ENCODE data around the gene NKAIN2.

Gene NKAIN2

GRCh38 chr6:123806561-123806960, 2.9 kb downstream of the NKAIN2 start:
- Histone ChIP-seq H2AK5ac (ENCODE audit: low read length) (no peak overlapping the region), H3K79me2 (ENCODE audit: control insufficient read depth, insufficient read depth, low read length, poor library complexity) (no peaks in the 10 kb centered on the region), H3K9ac (ENCODE audit: low read length) (no peak overlapping the region), H2AFZ (ENCODE audit: insufficient read depth, low read length, poor library complexity) (no peak overlapping the region), H3K23ac (ENCODE audit: low read length) (no peak overlapping the region), H2BK12ac (ENCODE audit: low read length) (no peak overlapping the region), H3K18ac (ENCODE audit: low read length) (no peak overlapping the region), H3K36me3 (ENCODE audit: control insufficient read depth in 1 of 2, insufficient read depth in 2 of 2, low read length in 2 of 2) (no peaks in the 10 kb centered on the region), H3K14ac (ENCODE audit: low read length) (no peak overlapping the region), H2BK5ac (ENCODE audit: low read depth, low read length, poor library complexity) (no peak overlapping the region), H3K27me3 (ENCODE audit: insufficient read depth, low read length) (peaks cover 15% of the 10 kb centered on the region), H4K91ac (ENCODE audit: low read depth, low read length) (no peak overlapping the region), H3K79me1 (ENCODE audit: low read length) (no peaks in the 10 kb centered on the region), H2BK120ac (ENCODE audit: insufficient read depth, low read length, poor library complexity) (no peak overlapping the region), H3K4me3 (ENCODE audit: low read depth, low read length) (no peak overlapping the region), H3K27ac (ENCODE audit: low read depth, low read length) (no peak overlapping the region), H3K4me2 (ENCODE audit: low read length) (no peak overlapping the region), H3K4ac (ENCODE audit: low read depth, low read length) (no peak overlapping the region), H4K8ac (ENCODE audit: low read depth, low read length) (no peak overlapping the region), H3K4me1 (ENCODE audit: control insufficient read depth in 1 of 2, insufficient read depth in 2 of 2, low read length in 2 of 2) (peaks cover 5 to 9% of the 10 kb centered on the region in 2 experiments), H3K9me3 (ENCODE audit: insufficient read depth, low read depth, low read length) (no peaks in the 10 kb centered on the region), H4K12ac (ENCODE audit: low read depth, low read length) (no peak overlapping the region)
- WGBS (ENCODE audit: extremely low coverage, insufficient coverage, insufficient read length), result no CpG with 5 or more reads among the region's 2 CpGs
- DNase-seq, result no peak

GRCh38 chr6:123808556-123808955, 4.9 kb downstream of the NKAIN2 start:
- Histone ChIP-seq H3K4ac (ENCODE audit: low read depth, low read length) (no peak overlapping the region), H2BK120ac (ENCODE audit: insufficient read depth, low read length, poor library complexity) (no peak overlapping the region), H3K4me3 (ENCODE audit: low read depth, low read length) (no peak overlapping the region), H4K8ac (ENCODE audit: low read depth, low read length) (no peak overlapping the region), H2AFZ (ENCODE audit: insufficient read depth, low read length, poor library complexity) (no peak overlapping the region), H4K91ac (ENCODE audit: low read depth, low read length) (no peak overlapping the region), H3K27ac (ENCODE audit: low read depth, low read length) (no peak overlapping the region), H2AK5ac (ENCODE audit: low read length) (no peak overlapping the region), H3K36me3 (ENCODE audit: control insufficient read depth in 1 of 2, insufficient read depth in 2 of 2, low read length in 2 of 2) (no peaks in the 10 kb centered on the region), H3K79me2 (ENCODE audit: control insufficient read depth, insufficient read depth, low read length, poor library complexity) (no peaks in the 10 kb centered on the region), H3K4me2 (ENCODE audit: low read length) (no peak overlapping the region), H3K14ac (ENCODE audit: low read length) (no peak overlapping the region), H3K23ac (ENCODE audit: low read length) (no peak overlapping the region), H3K4me1 (ENCODE audit: control insufficient read depth in 1 of 2, insufficient read depth in 2 of 2, low read length in 2 of 2) (peaks cover 0 to 3% of the 10 kb centered on the region in 2 experiments), H3K27me3 (ENCODE audit: insufficient read depth, low read length) (peaks cover 8% of the 10 kb centered on the region), H3K9me3 (ENCODE audit: insufficient read depth, low read depth, low read length) (no peaks in the 10 kb centered on the region), H3K18ac (ENCODE audit: low read length) (no peak overlapping the region), H4K12ac (ENCODE audit: low read depth, low read length) (no peak overlapping the region), H2BK12ac (ENCODE audit: low read length) (no peak overlapping the region), H3K9ac (ENCODE audit: low read length) (no peak overlapping the region), H2BK5ac (ENCODE audit: low read depth, low read length, poor library complexity) (no peak overlapping the region), H3K79me1 (ENCODE audit: low read length) (no peaks in the 10 kb centered on the region)
- peak in 1 of 2 donors; percentile 7 for DNase-seq
- WGBS (ENCODE audit: extremely low coverage, insufficient coverage, insufficient read length), result no CpG with 5 or more reads among the region's 3 CpGs

- H3K9me3 ChIP-seq (ENCODE audit: insufficient read depth, low read depth, low read length), result no peaks in the 10 kb centered on the region
- no peak overlapping the region for H3K4me3 ChIP-seq (ENCODE audit: low read depth, low read length)
- H3K27ac ChIP-seq (ENCODE audit: low read depth, low read length), result no peak overlapping the region
- no peak overlapping the region for H2AFZ ChIP-seq (ENCODE audit: insufficient read depth, low read length, poor library complexity)
- H2BK12ac ChIP-seq (ENCODE audit: low read length), result no peak overlapping the region
- H2BK5ac ChIP-seq (ENCODE audit: low read depth, low read length, poor library complexity), result no peak overlapping the region
- H3K27me3 ChIP-seq (ENCODE audit: insufficient read depth, low read length), result no peaks in the 10 kb centered on the region
- no peak for DNase-seq
- H3K4me1 ChIP-seq (ENCODE audit: control insufficient read depth in 1 of 2, insufficient read depth in 2 of 2, low read length in 2 of 2), result no peaks in the 10 kb centered on the region
- H3K4me2 ChIP-seq (ENCODE audit: low read length), result no peak overlapping the region
- no peaks in the 10 kb centered on the region for H3K79me2 ChIP-seq (ENCODE audit: control insufficient read depth, insufficient read depth, low read length, poor library complexity)
- H2BK120ac ChIP-seq (ENCODE audit: insufficient read depth, low read length, poor library complexity), result no peak overlapping the region
- no peak overlapping the region for H4K91ac ChIP-seq (ENCODE audit: low read depth, low read length)
- no peak overlapping the region for H3K9ac ChIP-seq (ENCODE audit: low read length)
- no peak overlapping the region for H3K4ac ChIP-seq (ENCODE audit: low read depth, low read length)
- no peak overlapping the region for H3K18ac ChIP-seq (ENCODE audit: low read length)
- H4K12ac ChIP-seq (ENCODE audit: low read depth, low read length), result no peak overlapping the region
- no CpG with 5 or more reads among the region's 3 CpGs for WGBS (ENCODE audit: extremely low coverage, insufficient coverage, insufficient read length)
- H3K14ac ChIP-seq (ENCODE audit: low read length), result no peak overlapping the region
- no peak overlapping the region for H4K8ac ChIP-seq (ENCODE audit: low read depth, low read length)
- no peaks in the 10 kb centered on the region for H3K79me1 ChIP-seq (ENCODE audit: low read length)
- no peak overlapping the region for H2AK5ac ChIP-seq (ENCODE audit: low read length)
- no peaks in the 10 kb centered on the region for H3K36me3 ChIP-seq (ENCODE audit: control insufficient read depth in 1 of 2, insufficient read depth in 2 of 2, low read length in 2 of 2)
- no peak overlapping the region for H3K23ac ChIP-seq (ENCODE audit: low read length)
Observed at GRCh38 chr6:123810214-123810613, 6.5 kb downstream of the NKAIN2 start.

GRCh38 chr6:123810948-123811347, 7.3 kb downstream of the NKAIN2 start:
- H3K14ac ChIP-seq (ENCODE audit: low read length), result no peak overlapping the region
- H3K27me3 ChIP-seq (ENCODE audit: insufficient read depth, low read length), result no peaks in the 10 kb centered on the region
- H4K12ac ChIP-seq (ENCODE audit: low read depth, low read length), result no peak overlapping the region
- H3K36me3 ChIP-seq (ENCODE audit: control insufficient read depth in 1 of 2, insufficient read depth in 2 of 2, low read length in 2 of 2), result no peaks in the 10 kb centered on the region
- no peak overlapping the region for H2BK12ac ChIP-seq (ENCODE audit: low read length)
- no peak overlapping the region for H3K18ac ChIP-seq (ENCODE audit: low read length)
- H3K23ac ChIP-seq (ENCODE audit: low read length), result no peak overlapping the region
- no peaks in the 10 kb centered on the region for H3K79me1 ChIP-seq (ENCODE audit: low read length)
- H2BK5ac ChIP-seq (ENCODE audit: low read depth, low read length, poor library complexity), result no peak overlapping the region
- no peak overlapping the region for H3K27ac ChIP-seq (ENCODE audit: low read depth, low read length)
- H3K4ac ChIP-seq (ENCODE audit: low read depth, low read length), result no peak overlapping the region
- H3K79me2 ChIP-seq (ENCODE audit: control insufficient read depth, insufficient read depth, low read length, poor library complexity), result no peaks in the 10 kb centered on the region
- no peak overlapping the region for H2AK5ac ChIP-seq (ENCODE audit: low read length)
- H3K4me2 ChIP-seq (ENCODE audit: low read length), result no peak overlapping the region
- no peak overlapping the region for H3K4me3 ChIP-seq (ENCODE audit: low read depth, low read length)
- no peaks in the 10 kb centered on the region for H3K9me3 ChIP-seq (ENCODE audit: insufficient read depth, low read depth, low read length)
- H3K4me1 ChIP-seq (ENCODE audit: control insufficient read depth in 1 of 2, insufficient read depth in 2 of 2, low read length in 2 of 2), result no peaks in the 10 kb centered on the region
- no peak overlapping the region for H3K9ac ChIP-seq (ENCODE audit: low read length)
- WGBS (ENCODE audit: extremely low coverage, insufficient coverage, insufficient read length), result no CpG with 5 or more reads among the region's 2 CpGs
- H2AFZ ChIP-seq (ENCODE audit: insufficient read depth, low read length, poor library complexity), result no peak overlapping the region
- no peak for DNase-seq
- no peak overlapping the region for H4K8ac ChIP-seq (ENCODE audit: low read depth, low read length)
- no peak overlapping the region for H4K91ac ChIP-seq (ENCODE audit: low read depth, low read length)
- H2BK120ac ChIP-seq (ENCODE audit: insufficient read depth, low read length, poor library complexity), result no peak overlapping the region
